HG03342 (cell line): ENCODE measurements around the gene CYP17A1.
"Not testable (repeated sequence)": the region's sequence is repeated elsewhere in the genome, so short reads cannot be mapped to it uniquely, and the experiment has no call there.

Source experiments
- ATAC-seq: cut with Tn5 transposase; IDR thresholded peaks from one replicate; pipeline ENCODE4 v1.9.1; 2021; ENCODE audit warnings: mild to moderate bottlenecking, moderate library complexity; ENCODE audit not compliant: unreplicated experiment

CYP17A1 gene

GRCh38 chr10:102837230-102837721 is at the start of gene CYP17A1:
Gene CYP17A1 (minus strand): TSS chr10:102837413. CDS start chr10:102837361, 52 bp downstream.
- no peak for ATAC-seq

GRCh38 chr10:102880256-102880655 is 43.0 kb upstream of the CYP17A1 start:
- ATAC-seq: no peak

- ATAC-seq: no peak
Observed at GRCh38 chr10:102878629-102879028, 41.4 kb upstream of the CYP17A1 start.

- no peak for ATAC-seq
Observed at GRCh38 chr10:102876747-102877153, 39.5 kb upstream of the CYP17A1 start.

GRCh38 chr10:102872163-102872562 is 35.0 kb upstream of the CYP17A1 start:
- ATAC-seq: no peak

- no peak for ATAC-seq
Observed at GRCh38 chr10:102870221-102870620, 33.0 kb upstream of the CYP17A1 start.

- no peak for ATAC-seq
Observed at GRCh38 chr10:102869258-102870198, 32.3 kb upstream of the CYP17A1 start, which contains the start of gene AS3MT. Gene AS3MT (plus strand): TSS chr10:102869470. CDS start chr10:102869593, 123 bp downstream.

GRCh38 chr10:102868911-102869257 is 31.7 kb upstream of the CYP17A1 start:
- no peak for ATAC-seq

- ATAC-seq: no peak
Observed at GRCh38 chr10:102865620-102866019, 28.4 kb upstream of the CYP17A1 start.

- ATAC-seq: no peak
Observed at GRCh38 chr10:102863660-102864059, 26.4 kb upstream of the CYP17A1 start.

- no peak for ATAC-seq
Observed at GRCh38 chr10:102859911-102860310, 22.7 kb upstream of the CYP17A1 start.

- no peak for ATAC-seq
Observed at GRCh38 chr10:102856758-102857424, 19.7 kb upstream of the CYP17A1 start.

- not testable (repeated sequence) for ATAC-seq
Observed at GRCh38 chr10:102855731-102856436, 18.7 kb upstream of the CYP17A1 start.

GRCh38 chr10:102853237-102853636 is 16.0 kb upstream of the CYP17A1 start:
- ATAC-seq: not testable (repeated sequence)

GRCh38 chr10:102850025-102850518 is 12.9 kb upstream of the CYP17A1 start:
- ATAC-seq: no peak

- no peak for ATAC-seq
Observed at GRCh38 chr10:102845352-102845902, 8.2 kb upstream of the CYP17A1 start.

- ATAC-seq: not testable (repeated sequence)
Observed at GRCh38 chr10:102844190-102844776, 7.1 kb upstream of the CYP17A1 start.

GRCh38 chr10:102843139-102843538 is 5.9 kb upstream of the CYP17A1 start:
- not testable (repeated sequence) for ATAC-seq

GRCh38 chr10:102841827-102842345 is 4.7 kb upstream of the CYP17A1 start:
- no peak for ATAC-seq
